GM23338 (cell line): ENCODE measurements around the gene PER2. TPM values are rescaled to one million over a fixed set of nuclear protein-coding genes. Genes with fewer than 3 reads are reported as not detected.

Experiments used
- ATAC-seq: fragments of 200-7000 bp; cut with Tn5 transposase; 3 replicates; pipeline ENCODE4 v1.9.1; 2020
- DNase-seq: peaks from one replicate; pipeline ENCODE4 v3.0.0-alpha.2; 2015; ENCODE audit warnings: low spot score
- H2AFZ ChIP-seq: fragments of 200-600 bp; sonication (generic); 2 replicates; pipeline ENCODE4 v1.8.0; 2016; ENCODE audit warnings: antibody characterized with exemption, mild to moderate bottlenecking, moderate library complexity
- H3F3A ChIP-seq: fragments of 200-600 bp; sonication (generic); replicated peaks from 2 replicates; pipeline ENCODE4 v1.8.0; 2017; ENCODE audit warnings: antibody characterized with exemption, mixed run types, low read depth
- H3K27ac ChIP-seq: fragments of 200-600 bp; sonication (generic); 2 replicates; pipeline ENCODE4 v1.6.1; 2016; ENCODE audit warnings: low read depth
- H3K27me3 ChIP-seq: fragments of 200-600 bp; sonication (generic); 2 replicates; pipeline ENCODE4 v1.8.0; 2016; ENCODE audit warnings: mild to moderate bottlenecking, mixed run types, moderate library complexity; ENCODE audit not compliant: insufficient read depth
- H3K36me3 ChIP-seq: fragments of 200-600 bp; sonication (generic); 2 replicates; pipeline ENCODE4 v1.8.0; 2016; ENCODE audit warnings: mild to moderate bottlenecking; ENCODE audit not compliant: insufficient read depth
- H3K4me1 ChIP-seq: fragments of 200-600 bp; sonication (generic); 2 replicates; pipeline ENCODE4 v1.8.0; 2016; ENCODE audit warnings: mild to moderate bottlenecking, moderate library complexity; ENCODE audit not compliant: insufficient read depth
- H3K4me2 ChIP-seq: fragments of 200-600 bp; sonication (generic); 2 replicates; pipeline ENCODE4 v1.7.1; 2017; ENCODE audit warnings: mixed run types
- H3K4me3 ChIP-seq: fragments of 200-600 bp; sonication (generic); 2 replicates; pipeline ENCODE4 v1.6.1; 2016; ENCODE audit warnings: mixed run types
- H3K79me2 ChIP-seq: fragments of 200-600 bp; sonication (generic); replicated peaks from 2 replicates; pipeline ENCODE4 v1.8.0; 2017; ENCODE audit warnings: mild to moderate bottlenecking; ENCODE audit not compliant: insufficient read depth
- H3K9me2 ChIP-seq: fragments of 200-600 bp; sonication (generic); 2 replicates; pipeline ENCODE4 v1.8.0; 2017; ENCODE audit not compliant: insufficient read depth
- H4K20me1 ChIP-seq: fragments of 200-600 bp; sonication (generic); replicated peaks from 2 replicates; pipeline ENCODE4 v1.8.0; 2017; ENCODE audit warnings: mild to moderate bottlenecking; ENCODE audit not compliant: insufficient read depth
- H3K27ac Mint-ChIP-seq: 2 replicates; pipeline ENCODE4 v1.8.0; 2020; ENCODE audit warnings: inconsistent platforms, mild to moderate bottlenecking, moderate library complexity, mixed read lengths
- H3K27me3 Mint-ChIP-seq: 3 replicates; pipeline ENCODE4 v1.8.0; 2022; ENCODE audit warnings: low read depth, mild to moderate bottlenecking, moderate library complexity, mixed read lengths, inconsistent platforms; ENCODE audit not compliant: insufficient read depth, poor library complexity
- H3K36me3 Mint-ChIP-seq: 3 replicates; pipeline ENCODE4 v1.8.0; 2021; ENCODE audit warnings: low read depth, mild to moderate bottlenecking, inconsistent platforms, moderate library complexity, mixed read lengths
- H3K4me1 Mint-ChIP-seq: 3 replicates; pipeline ENCODE4 v1.8.0; 2020; ENCODE audit warnings: mild to moderate bottlenecking, inconsistent platforms, mixed read lengths
- H3K4me3 Mint-ChIP-seq: 3 replicates; pipeline ENCODE4 v1.8.0; 2021; ENCODE audit warnings: moderate library complexity, mild to moderate bottlenecking, inconsistent platforms, mixed read lengths
- H3K9me3 Mint-ChIP-seq: 3 replicates; pipeline ENCODE4 v1.8.0; 2020; ENCODE audit warnings: moderate library complexity, mild to moderate bottlenecking, inconsistent platforms, mixed read lengths
- CREB1 ChIP-seq: fragments of 250-450 bp; sonication (Bioruptor Pico); IDR thresholded peaks from 2 replicates; pipeline ENCODE4 v1.5.0; 2020; ENCODE audit warnings: low read depth, mild to moderate bottlenecking, moderate library complexity
- CTCF ChIP-seq, 2 experiments: fragments of 200-600 bp in 1 of 2; sonication (generic) in 1 of 2; conservative IDR thresholded peaks; 2 replicates each; pipeline versions ENCODE4 v1.5.1 to v1.6.1; 2016 to 2017; ENCODE audit warnings: antibody characterized with exemption in 2 of 2, low read depth in 2 of 2, mild to moderate bottlenecking in 2 of 2, moderate library complexity in 1 of 2
- ETS1 ChIP-seq: IDR thresholded peaks from 2 replicates; pipeline ENCODE4 v1.6.1; 2016; ENCODE audit warnings: antibody characterized with exemption
- EZH2 ChIP-seq: fragments of 200-600 bp; sonication (generic); IDR thresholded peaks from one replicate; pipeline ENCODE4 v1.8.0; 2017; ENCODE audit warnings: antibody characterized with exemption, mild to moderate bottlenecking, low read depth; ENCODE audit not compliant: unreplicated experiment
- EZH2phosphoT487 ChIP-seq: fragments of 200-600 bp; sonication (generic); IDR thresholded peaks from one replicate; pipeline ENCODE4 v1.8.1; 2018; ENCODE audit warnings: antibody characterized with exemption; ENCODE audit not compliant: unreplicated experiment
- JUNB ChIP-seq: IDR thresholded peaks from one replicate; pipeline ENCODE4 v1.6.1; 2016; ENCODE audit warnings: antibody characterized with exemption; ENCODE audit not compliant: unreplicated experiment
- NANOG ChIP-seq: IDR thresholded peaks from 2 replicates; pipeline ENCODE4 v1.6.1; 2016; ENCODE audit warnings: antibody characterized with exemption, borderline replicate concordance
- POLR2AphosphoS5 ChIP-seq: IDR thresholded peaks from 2 replicates; pipeline ENCODE4 v1.6.1; 2016; ENCODE audit warnings: antibody characterized with exemption, low read depth
- REST ChIP-seq: IDR thresholded peaks from one replicate; pipeline ENCODE4 v1.6.1; 2018; ENCODE audit warnings: antibody characterized with exemption; ENCODE audit not compliant: unreplicated experiment
- STAT1 ChIP-seq: IDR thresholded peaks from one replicate; pipeline ENCODE4 v1.6.1; 2016; ENCODE audit warnings: antibody characterized with exemption; ENCODE audit not compliant: unreplicated experiment
- ZNF114 ChIP-seq: fragments of 250-450 bp; sonication (Bioruptor Pico); IDR thresholded peaks from 2 replicates; pipeline ENCODE4 v1.5.0; 2020; ENCODE audit warnings: mild to moderate bottlenecking, moderate library complexity
- ZNF331 ChIP-seq: fragments of 250-450 bp; sonication (Bioruptor Pico); IDR thresholded peaks from 2 replicates; pipeline ENCODE4 v1.5.0; 2020; ENCODE audit warnings: low read depth, mild to moderate bottlenecking, moderate library complexity
- ZNF462 ChIP-seq: fragments of 250-450 bp; sonication (Bioruptor Pico); IDR thresholded peaks from 2 replicates; pipeline ENCODE4 v1.5.0; 2020; ENCODE audit warnings: mild to moderate bottlenecking, moderate library complexity
- polyA plus RNA-seq: library from polyadenylated mRNA; unstranded; fragments of >200 nt; fragmentation: Nextera tagmentation; extraction: Ambion mirVana; gene quantifications from 2 replicates; pipeline ENCODE4 v1.2.1, GENCODE V29; 2016
- total RNA-seq: library from RNA; depleted of rRNA; stranded (reverse); fragments of >200 nt; shearing (Covaris generic); gene quantifications from 2 replicates; pipeline ENCODE4 v1.2.3, GENCODE V29; 2014

PER2 gene
- total and polyA plus RNA-seq, 2 experiments from 2014 or later = 2.2 to 4.6 TPM

- H3K4me1 ChIP-seq = peaks cover 19% of the 10 kb centered on the region
- no peak overlapping the region for H3K27ac Mint-ChIP-seq
- no peaks in the 10 kb centered on the region for H3K36me3 Mint-ChIP-seq
- H3K27me3 ChIP-seq = peaks cover 6% of the 10 kb centered on the region; the same call in 1 of the 2 replicates
- H3K79me2 ChIP-seq = peaks cover 16% of the 10 kb centered on the region
- peaks cover 16% of the 10 kb centered on the region for H3K27me3 Mint-ChIP-seq
- H3K36me3 ChIP-seq = no peaks in the 10 kb centered on the region
- peaks cover 4% of the 10 kb centered on the region; the same call in 1 of the 2 replicates for H3F3A ChIP-seq
- no peak overlapping the region for H2AFZ ChIP-seq
- ATAC-seq (no peak), DNase-seq (no peak)
- H3K4me3 Mint-ChIP-seq = no peak overlapping the region
- H3K4me1 Mint-ChIP-seq = peaks cover 35% of the 10 kb centered on the region
- no peaks in the 10 kb centered on the region for H3K9me2 ChIP-seq
- H3K27ac ChIP-seq = no peak overlapping the region
- TF ChIP-seq ZNF114 (CRISPR knock-in tag) (no peak), ETS1 (no peak), NANOG (no peak), CTCF (conservative IDR thresholded peaks at IDR 0.05; ENCODE audit: low read depth in 2 of 2) (no peak), JUNB (no peak), ZNF462 (CRISPR knock-in tag) (no peak), EZH2phosphoT487 (no peak), ZNF331 (CRISPR knock-in tag) (no peak), POLR2AphosphoS5 (no peak), CREB1 (CRISPR knock-in tag) (no peak), STAT1 (no peak), REST (no peak), EZH2 (no peak)
- no peak overlapping the region for H3K4me3 ChIP-seq
- H3K4me2 ChIP-seq = no peak overlapping the region
- H4K20me1 ChIP-seq = peaks cover 15% of the 10 kb centered on the region
- H3K9me3 Mint-ChIP-seq = no peaks in the 10 kb centered on the region
Observed at GRCh38 chr2:238284802-238285515, 3.5 kb downstream of the PER2 start.
